ENCODE data around the gene SLC9A5. TPM values are rescaled to one million over a fixed set of nuclear protein-coding genes. Genes with fewer than 3 reads are reported as not detected.

The SLC9A5 gene
- total RNA-seq, 1 experiment from 2014 or later, result 2.4 TPM

- Histone ChIP-seq H3K4me3 (ENCODE audit: low read depth, low read length) (peak within 1 kb of the TSS; percentile 88), H3K27me3 (replicated peaks; ENCODE audit: control insufficient read depth, insufficient read depth, low read length) (no peaks in the 10 kb centered on the region), H3K4me1 (peaks cover 20% of the 10 kb centered on the region), H3K9me3 (no peaks in the 10 kb centered on the region), H3K36me3 (ENCODE audit: control insufficient read depth, insufficient read depth, low read length) (peaks cover 3% of the 10 kb centered on the region; the same call in 1 of the 2 replicates)
- Mint-ChIP-seq H3K4me1 (ENCODE audit: low read depth, unreplicated experiment) (peaks cover 7% of the 10 kb centered on the region), H3K27ac (ENCODE audit: unreplicated experiment) (peak within 1 kb of the TSS; percentile 66), H3K4me3 (ENCODE audit: unreplicated experiment) (peak within 1 kb of the TSS; percentile 84), H3K9me3 (ENCODE audit: unreplicated experiment) (no peaks in the 10 kb centered on the region), H3K36me3 (ENCODE audit: insufficient read depth, unreplicated experiment) (peaks cover 12% of the 10 kb centered on the region), H3K27me3 (ENCODE audit: insufficient read depth, unreplicated experiment) (no peaks in the 10 kb centered on the region)
- DNase-seq, result peak; percentile 85 to 93
- CTCF ChIA-PET, result interaction anchor here (0.6 to 1.3 kb wide), 3 partner anchors 11 to 60 kb away, joined by 3 read pairs; no protein-coding TSS in a partner anchor
- BruUV-seq (replicated peaks), result TSS peak; percentile 55
- POLR2A ChIA-PET, result interaction anchor here (0.6 to 1.6 kb wide), 2 partner anchors 19 to 33 kb away, joined by 3 to 5 read pairs; no protein-coding TSS in a partner anchor
- peak; percentile 63 to 94 for TF ChIP-seq CTCF (IDR thresholded peaks at IDR 0.05; ENCODE audit: insufficient read depth in 1 of 2, low read depth in 1 of 2, low read length in 1 of 2, severe bottlenecking in 1 of 2, unreplicated experiment in 1 of 2)
- intact Hi-C loops (cut with micrococcal nuclease; ENCODE audit: unreplicated experiment), result loop anchor here (2.0 to 5.0 kb wide), 3 partner anchors 19 to 168 kb away; no protein-coding TSS in a partner anchor
Measured at GRCh38 chr16:67279296-67280089, 30.7 kb downstream of the SLC9A5 start, which contains the start of gene PLEKHG4. PLEKHG4 (plus strand) TSS chr16:67279532; CDS start chr16:67280045, 513 bp downstream.

GRCh38 chr16:67280090-67281015 is 31.6 kb downstream of the SLC9A5 start:
- ChIA-PET POLR2A (interaction anchor here (0.6 to 1.0 kb wide), 2 partner anchors 10 to 151 kb away, joined by 4 to 6 read pairs; partner anchors contain the start of gene HSD11B2), CTCF (interaction anchor here (0.9 to 1.3 kb wide), 3 partner anchors 12 to 34 kb away, joined by 3 to 11 read pairs (median 3); no protein-coding TSS in a partner anchor)
- no peak overlapping the region for H3K27ac Mint-ChIP-seq (ENCODE audit: unreplicated experiment)
- no TSS peak for BruUV-seq (replicated peaks)
- peaks cover 7% of the 10 kb centered on the region for H3K4me1 Mint-ChIP-seq (ENCODE audit: low read depth, unreplicated experiment)
- H3K27me3 ChIP-seq (replicated peaks; ENCODE audit: control insufficient read depth, insufficient read depth, low read length), result no peaks in the 10 kb centered on the region
- H3K9me3 ChIP-seq, result no peaks in the 10 kb centered on the region
- H3K4me1 ChIP-seq, result peaks cover 20% of the 10 kb centered on the region
- no peak for TF ChIP-seq CTCF (IDR thresholded peaks at IDR 0.05; ENCODE audit: insufficient read depth in 1 of 2, low read depth in 1 of 2, low read length in 1 of 2, severe bottlenecking in 1 of 2, unreplicated experiment in 1 of 2)
- H3K4me3 Mint-ChIP-seq (ENCODE audit: unreplicated experiment), result peak overlapping the region; percentile 84
- peaks cover 3% of the 10 kb centered on the region; the same call in 1 of the 2 replicates for H3K36me3 ChIP-seq (ENCODE audit: control insufficient read depth, insufficient read depth, low read length)
- no peaks in the 10 kb centered on the region for H3K9me3 Mint-ChIP-seq (ENCODE audit: unreplicated experiment)
- peak overlapping the region; percentile 88 for H3K4me3 ChIP-seq (ENCODE audit: low read depth, low read length)
- DNase-seq, result no peak
- intact Hi-C loops (cut with micrococcal nuclease; ENCODE audit: unreplicated experiment), result no loop called here
- H3K36me3 Mint-ChIP-seq (ENCODE audit: insufficient read depth, unreplicated experiment), result peaks cover 18% of the 10 kb centered on the region
- H3K27me3 Mint-ChIP-seq (ENCODE audit: insufficient read depth, unreplicated experiment), result no peaks in the 10 kb centered on the region
